ENCODE measurements around the gene DNASE1L2. TPM values are rescaled to one million over a fixed set of nuclear protein-coding genes. Genes with fewer than 3 reads are reported as not detected.

The DNASE1L2 gene
- total RNA-seq, 1 experiment from 2014 or later: 1.9 TPM

GRCh38 chr16:2278272-2278608 lies 42.0 kb downstream of the DNASE1L2 start:
- H3K4me2 ChIP-seq (ENCODE audit: low read length): no peak overlapping the region
- H2AFZ ChIP-seq (ENCODE audit: low read depth, low read length, poor library complexity, severe bottlenecking): no peak overlapping the region
- H3K9me2 ChIP-seq (ENCODE audit: insufficient read depth): no peaks in the 10 kb centered on the region
- no peak overlapping the region for H3K27ac ChIP-seq (ENCODE audit: low read depth, low read length)
- H3K4me3 ChIP-seq (replicated peaks in 1 of 2; ENCODE audit: low read depth in 1 of 2, low read length in 2 of 2): no peak overlapping the region
- DNase-seq (ENCODE audit: low read depth, low spot score): no peak
- no peaks in the 10 kb centered on the region for H3K36me3 ChIP-seq (ENCODE audit: control insufficient read depth in 1 of 2, insufficient read depth in 2 of 2, low read length in 2 of 2)
- no peaks in the 10 kb centered on the region for H4K20me1 ChIP-seq (ENCODE audit: insufficient read depth)
- ChIA-PET CTCF (no interaction called here), POLR2A (interaction anchor here (1.4 kb wide), 1 partner anchor 27 kb away, joined by 3 read pairs; the partner anchor contains the start of gene ECI1), RAD21 (ENCODE audit: low non-redundant PET in 1 of 2, low total read pairs in 2 of 2, uncharacterized antibody in 2 of 2, unreplicated experiment in 2 of 2) (no interaction called here)
- no peaks in the 10 kb centered on the region for H3K4me1 ChIP-seq (ENCODE audit: control insufficient read depth in 1 of 2, insufficient read depth in 2 of 2, low read length in 2 of 2)
- H3K9me3 ChIP-seq (ENCODE audit: control insufficient read depth in 1 of 2, insufficient read depth in 1 of 2, low read depth in 1 of 2, low read length in 2 of 2): no peaks in the 10 kb centered on the region
- BruUV-seq (replicated peaks): no TSS peak
- peak; percentile 80 for ATAC-seq
- H3K9ac ChIP-seq (ENCODE audit: low read length): no peak overlapping the region
- intact Hi-C loops (cut with micrococcal nuclease): no loop called here
- H3K79me2 ChIP-seq (ENCODE audit: insufficient read depth, low read length): no peaks in the 10 kb centered on the region
- TF ChIP-seq ZFX (IDR thresholded peaks at IDR 0.05): no peak
- TF ChIP-seq, protein P1, sequence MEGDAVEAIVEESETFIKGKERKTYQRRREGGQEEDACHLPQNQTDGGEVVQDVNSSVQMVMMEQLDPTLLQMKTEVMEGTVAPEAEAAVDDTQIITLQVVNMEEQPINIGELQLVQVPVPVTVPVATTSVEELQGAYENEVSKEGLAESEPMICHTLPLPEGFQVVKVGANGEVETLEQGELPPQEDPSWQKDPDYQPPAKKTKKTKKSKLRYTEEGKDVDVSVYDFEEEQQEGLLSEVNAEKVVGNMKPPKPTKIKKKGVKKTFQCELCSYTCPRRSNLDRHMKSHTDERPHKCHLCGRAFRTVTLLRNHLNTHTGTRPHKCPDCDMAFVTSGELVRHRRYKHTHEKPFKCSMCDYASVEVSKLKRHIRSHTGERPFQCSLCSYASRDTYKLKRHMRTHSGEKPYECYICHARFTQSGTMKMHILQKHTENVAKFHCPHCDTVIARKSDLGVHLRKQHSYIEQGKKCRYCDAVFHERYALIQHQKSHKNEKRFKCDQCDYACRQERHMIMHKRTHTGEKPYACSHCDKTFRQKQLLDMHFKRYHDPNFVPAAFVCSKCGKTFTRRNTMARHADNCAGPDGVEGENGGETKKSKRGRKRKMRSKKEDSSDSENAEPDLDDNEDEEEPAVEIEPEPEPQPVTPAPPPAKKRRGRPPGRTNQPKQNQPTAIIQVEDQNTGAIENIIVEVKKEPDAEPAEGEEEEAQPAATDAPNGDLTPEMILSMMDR (IDR thresholded peaks at IDR 0.05 in 2 of 3, conservative IDR thresholded peaks at IDR 0.05 in 1 of 3; ENCODE audit: borderline replicate concordance in 1 of 3, insufficient read depth in 1 of 3, low read depth in 2 of 3, low read length in 2 of 3): peak in 2 of 3 experiments; percentile 39 to 41; a peak in 3 of 6 replicates
- H3K27me3 ChIP-seq (ENCODE audit: insufficient read depth, low read length): no peaks in the 10 kb centered on the region

- no peak overlapping the region for H3K27ac ChIP-seq (ENCODE audit: low read depth, low read length)
- ChIA-PET CTCF (no interaction called here), POLR2A (interaction anchor here (0.7 to 1.4 kb wide), 2 partner anchors 28 to 66 kb away, joined by 3 read pairs; partner anchors contain the start of gene ECI1), RAD21 (ENCODE audit: low non-redundant PET in 1 of 2, low total read pairs in 2 of 2, uncharacterized antibody in 2 of 2, unreplicated experiment in 2 of 2) (no interaction called here)
- H3K36me3 ChIP-seq (ENCODE audit: control insufficient read depth in 1 of 2, insufficient read depth in 2 of 2, low read length in 2 of 2): no peaks in the 10 kb centered on the region
- H3K79me2 ChIP-seq (ENCODE audit: insufficient read depth, low read length): no peaks in the 10 kb centered on the region
- intact Hi-C loops (cut with micrococcal nuclease): no loop called here
- H2AFZ ChIP-seq (ENCODE audit: low read depth, low read length, poor library complexity, severe bottlenecking): no peak overlapping the region
- H3K4me3 ChIP-seq (replicated peaks in 1 of 2; ENCODE audit: low read depth in 1 of 2, low read length in 2 of 2): no peak overlapping the region
- BruUV-seq (replicated peaks): no TSS peak
- TF ChIP-seq ZNF274 (IDR thresholded peaks at IDR 0.05; ENCODE audit: low read depth, low read length) (no peak), EZH2 (IDR thresholded peaks at IDR 0.05) (no peak), POLR2AphosphoS5 (IDR thresholded peaks at IDR 0.05; ENCODE audit: low read depth, low read length) (no peak), SP1 (IDR thresholded peaks at IDR 0.05; ENCODE audit: low read depth) (no peak), EGR1 (IDR thresholded peaks at IDR 0.05; ENCODE audit: low read depth) (no peak)
- TF ChIP-seq, protein P2, sequence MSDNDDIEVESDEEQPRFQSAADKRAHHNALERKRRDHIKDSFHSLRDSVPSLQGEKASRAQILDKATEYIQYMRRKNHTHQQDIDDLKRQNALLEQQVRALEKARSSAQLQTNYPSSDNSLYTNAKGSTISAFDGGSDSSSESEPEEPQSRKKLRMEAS (IDR thresholded peaks at IDR 0.05): no peak
- TF ChIP-seq, protein P3, sequence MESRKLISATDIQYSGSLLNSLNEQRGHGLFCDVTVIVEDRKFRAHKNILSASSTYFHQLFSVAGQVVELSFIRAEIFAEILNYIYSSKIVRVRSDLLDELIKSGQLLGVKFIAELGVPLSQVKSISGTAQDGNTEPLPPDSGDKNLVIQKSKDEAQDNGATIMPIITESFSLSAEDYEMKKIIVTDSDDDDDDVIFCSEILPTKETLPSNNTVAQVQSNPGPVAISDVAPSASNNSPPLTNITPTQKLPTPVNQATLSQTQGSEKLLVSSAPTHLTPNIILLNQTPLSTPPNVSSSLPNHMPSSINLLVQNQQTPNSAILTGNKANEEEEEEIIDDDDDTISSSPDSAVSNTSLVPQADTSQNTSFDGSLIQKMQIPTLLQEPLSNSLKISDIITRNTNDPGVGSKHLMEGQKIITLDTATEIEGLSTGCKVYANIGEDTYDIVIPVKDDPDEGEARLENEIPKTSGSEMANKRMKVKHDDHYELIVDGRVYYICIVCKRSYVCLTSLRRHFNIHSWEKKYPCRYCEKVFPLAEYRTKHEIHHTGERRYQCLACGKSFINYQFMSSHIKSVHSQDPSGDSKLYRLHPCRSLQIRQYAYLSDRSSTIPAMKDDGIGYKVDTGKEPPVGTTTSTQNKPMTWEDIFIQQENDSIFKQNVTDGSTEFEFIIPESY (IDR thresholded peaks at IDR 0.05; ENCODE audit: extremely low read depth, insufficient replicate concordance, low read length): no peak
- H3K9me3 ChIP-seq (ENCODE audit: control insufficient read depth in 1 of 2, insufficient read depth in 1 of 2, low read depth in 1 of 2, low read length in 2 of 2): no peaks in the 10 kb centered on the region
- no peaks in the 10 kb centered on the region for H3K27me3 ChIP-seq (ENCODE audit: insufficient read depth, low read length)
- no peaks in the 10 kb centered on the region for H4K20me1 ChIP-seq (ENCODE audit: insufficient read depth)
- H3K4me2 ChIP-seq (ENCODE audit: low read length): no peak overlapping the region
- H3K9me2 ChIP-seq (ENCODE audit: insufficient read depth): no peaks in the 10 kb centered on the region
- DNase-seq (ENCODE audit: low read depth, low spot score) (no peak), ATAC-seq (no peak)
- no peak overlapping the region for H3K9ac ChIP-seq (ENCODE audit: low read length)
- no peaks in the 10 kb centered on the region for H3K4me1 ChIP-seq (ENCODE audit: control insufficient read depth in 1 of 2, insufficient read depth in 2 of 2, low read length in 2 of 2)
Measured at GRCh38 chr16:2278956-2279800, 42.9 kb downstream of the DNASE1L2 start.

Data from HCT116 (cell line).